Neural progenitor cell (in vitro differentiated cells): ENCODE data around the gene PJVK. TPM values are rescaled to one million over a fixed set of nuclear protein-coding genes. Genes with fewer than 3 reads are reported as not detected.

Source experiments
- DNase-seq: peaks from one replicate; pipeline ENCODE4 v3.0.0-alpha.2; 2016; ENCODE audit warnings: low spot score
- H2AFZ ChIP-seq: fragments of 200-600 bp; sonication (generic); replicated peaks from 2 replicates; pipeline ENCODE4 v1.6.1; 2016; ENCODE audit warnings: antibody characterized with exemption
- H3F3A ChIP-seq: fragments of 200-600 bp; sonication (generic); 2 replicates; pipeline ENCODE4 v1.6.1; 2016; ENCODE audit warnings: antibody characterized with exemption, low read depth
- H3K27ac ChIP-seq: fragments of 200-600 bp; sonication (generic); 2 replicates; pipeline ENCODE4 v1.5.1; 2016; ENCODE audit warnings: mild to moderate bottlenecking
- H3K27me3 ChIP-seq: fragments of 200-600 bp; sonication (generic); 2 replicates; pipeline ENCODE4 v1.6.1; 2016; ENCODE audit warnings: mild to moderate bottlenecking, moderate library complexity
- H3K36me3 ChIP-seq: fragments of 200-600 bp; sonication (generic); 2 replicates; pipeline ENCODE4 v1.5.1; 2016
- H3K4me1 ChIP-seq: fragments of 200-600 bp; sonication (generic); 2 replicates; pipeline ENCODE4 v1.6.1; 2016; ENCODE audit warnings: mixed run types
- H3K4me2 ChIP-seq: fragments of 200-600 bp; sonication (generic); 2 replicates; pipeline ENCODE4 v1.6.1; 2016
- H3K4me3 ChIP-seq: fragments of 200-600 bp; sonication (generic); 2 replicates; pipeline ENCODE4 v1.5.1; 2016
- H3K79me2 ChIP-seq: fragments of 200-600 bp; sonication (generic); 2 replicates; pipeline ENCODE4 v1.6.1; 2016; ENCODE audit warnings: low read depth
- H3K9ac ChIP-seq: fragments of 200-600 bp; sonication (generic); 2 replicates; pipeline ENCODE4 v1.6.1; 2016
- H3K9me3 ChIP-seq: fragments of 200-600 bp; sonication (generic); 2 replicates; pipeline ENCODE4 v1.5.1; 2016; ENCODE audit warnings: low read depth
- H4K20me1 ChIP-seq: fragments of 200-600 bp; sonication (generic); 2 replicates; pipeline ENCODE4 v1.6.1; 2016; ENCODE audit warnings: low read depth
- H3K27ac Mint-ChIP-seq: 3 replicates; pipeline ENCODE4 v1.8.0; 2021; ENCODE audit warnings: mixed read lengths
- H3K27me3 Mint-ChIP-seq: 2 replicates; pipeline ENCODE4 v1.8.0; 2022; ENCODE audit warnings: low read depth, mild to moderate bottlenecking, inconsistent platforms, moderate library complexity, mixed read lengths; ENCODE audit not compliant: insufficient read depth
- H3K36me3 Mint-ChIP-seq: 3 replicates; pipeline ENCODE4 v1.8.0; 2021; ENCODE audit warnings: mixed read lengths
- H3K4me1 Mint-ChIP-seq: 3 replicates; pipeline ENCODE4 v1.8.0; 2021; ENCODE audit warnings: mixed read lengths
- H3K4me3 Mint-ChIP-seq: 3 replicates; pipeline ENCODE4 v1.8.0; 2021; ENCODE audit warnings: mild to moderate bottlenecking, moderate library complexity, mixed read lengths
- H3K9me3 Mint-ChIP-seq: 3 replicates; pipeline ENCODE4 v1.8.0; 2020; ENCODE audit warnings: mixed read lengths
- CTCF ChIP-seq: fragments of 200-600 bp; sonication (generic); IDR thresholded peaks from 2 replicates; pipeline ENCODE4 v1.5.1; 2017; ENCODE audit warnings: antibody characterized with exemption, mild to moderate bottlenecking
- EZH2 ChIP-seq: fragments of 200-600 bp; sonication (generic); IDR thresholded peaks from 2 replicates; pipeline ENCODE4 v1.6.1; 2017; ENCODE audit warnings: antibody characterized with exemption, mild to moderate bottlenecking, moderate library complexity
- EZH2phosphoT487 ChIP-seq: fragments of 200-600 bp; sonication (generic); IDR thresholded peaks from 2 replicates; pipeline ENCODE4 v1.6.1; 2017; ENCODE audit warnings: antibody characterized with exemption
- total RNA-seq: library from RNA; depleted of rRNA; stranded (reverse); fragments of >200 nt; gene quantifications from 2 replicates; pipeline ENCODE4 v1.2.3, GENCODE V29; 2015; ENCODE audit warnings: low replicate concordance

PJVK gene, protein sequence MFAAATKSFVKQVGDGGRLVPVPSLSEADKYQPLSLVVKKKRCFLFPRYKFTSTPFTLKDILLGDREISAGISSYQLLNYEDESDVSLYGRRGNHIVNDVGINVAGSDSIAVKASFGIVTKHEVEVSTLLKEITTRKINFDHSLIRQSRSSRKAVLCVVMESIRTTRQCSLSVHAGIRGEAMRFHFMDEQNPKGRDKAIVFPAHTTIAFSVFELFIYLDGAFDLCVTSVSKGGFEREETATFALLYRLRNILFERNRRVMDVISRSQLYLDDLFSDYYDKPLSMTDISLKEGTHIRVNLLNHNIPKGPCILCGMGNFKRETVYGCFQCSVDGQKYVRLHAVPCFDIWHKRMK
- total RNA-seq = 3.0 and 4.4 TPM in 2 replicates

- H3K4me1 ChIP-seq = peaks cover 19% of the 10 kb centered on the region
Observed at GRCh38 chr2:178450774-178451525, at the start of gene PJVK, which contains the start of gene PRKRA. TSS of gene PJVK (plus strand) at chr2:178451378. CDS start at chr2:178453410, 2,032 bp downstream. TSS of gene PRKRA (minus strand) at chr2:178451175. CDS start at chr2:178451030, 145 bp downstream.

DNA sequence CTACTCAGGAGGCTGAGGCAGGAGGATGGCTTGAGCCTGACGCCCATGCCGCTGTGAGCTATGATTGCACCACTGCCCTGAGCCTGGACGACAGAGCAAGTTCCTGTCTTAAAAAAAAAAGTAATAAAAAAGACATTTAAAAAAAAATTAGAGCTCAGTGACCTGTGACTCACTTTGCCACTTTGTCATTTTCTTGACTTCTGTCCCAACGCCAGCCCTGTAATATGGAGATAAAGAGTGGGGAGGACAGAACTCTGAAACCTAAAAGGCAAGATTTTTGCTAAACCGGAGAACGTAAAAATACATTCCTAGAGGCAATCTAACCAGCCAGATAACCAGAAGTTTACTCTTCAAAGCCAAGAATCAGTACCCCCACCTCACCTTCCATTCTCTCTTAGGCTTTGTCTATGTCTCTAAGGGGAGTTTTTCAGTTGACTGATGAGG is 49.2 kb upstream of the PJVK start:
- no peak for DNase-seq
- no peak overlapping the region for H3K27ac Mint-ChIP-seq
- no peak overlapping the region for H3K9ac ChIP-seq
- H3K4me3 ChIP-seq = no peak overlapping the region
- no peaks in the 10 kb centered on the region for H3K4me1 ChIP-seq
- H3K79me2 ChIP-seq = no peaks in the 10 kb centered on the region
- H3K9me3 Mint-ChIP-seq = no peaks in the 10 kb centered on the region
- H3K27me3 Mint-ChIP-seq = no peaks in the 10 kb centered on the region
- no peak overlapping the region for H3K27ac ChIP-seq
- H3K9me3 ChIP-seq = no peaks in the 10 kb centered on the region
- H3K4me3 Mint-ChIP-seq = no peak overlapping the region
- H3K4me1 Mint-ChIP-seq = no peaks in the 10 kb centered on the region
- H3K27me3 ChIP-seq = no peaks in the 10 kb centered on the region
- no peaks in the 10 kb centered on the region for H4K20me1 ChIP-seq
- peaks cover 3% of the 10 kb centered on the region for H3F3A ChIP-seq
- no peak overlapping the region for H3K4me2 ChIP-seq
- no peaks in the 10 kb centered on the region for H3K36me3 ChIP-seq
- no peak overlapping the region for H2AFZ ChIP-seq
- H3K36me3 Mint-ChIP-seq = no peaks in the 10 kb centered on the region
- TF ChIP-seq EZH2phosphoT487 (no peak), EZH2 (no peak), CTCF (no peak)

More at GRCh38 chr2:178450774-178451525, at the start of gene PJVK, which contains the start of gene PRKRA:
- no peak for TF ChIP-seq EZH2
- TF ChIP-seq CTCF = no peak
- TF ChIP-seq EZH2phosphoT487 = no peak
- H3K27me3 Mint-ChIP-seq = no peaks in the 10 kb centered on the region
- peak within 1 kb of the TSS; percentile 100 for H3K27ac Mint-ChIP-seq
- H3K4me3 ChIP-seq = peak within 1 kb of the TSS; percentile 81
- peaks cover 27% of the 10 kb centered on the region for H4K20me1 ChIP-seq
- H3K36me3 ChIP-seq = peaks cover 15% of the 10 kb centered on the region
- no peaks in the 10 kb centered on the region for H3K9me3 Mint-ChIP-seq
- no peaks in the 10 kb centered on the region for H3K27me3 ChIP-seq
- H3K9ac ChIP-seq = peak within 1 kb of the TSS; percentile 83
- peak within 1 kb of the TSS; percentile 96 for H3K4me2 ChIP-seq
- H3K4me3 Mint-ChIP-seq = peak within 1 kb of the TSS; percentile 89
- peaks cover 27% of the 10 kb centered on the region for H3K4me1 Mint-ChIP-seq
- peaks cover 14% of the 10 kb centered on the region for H3K36me3 Mint-ChIP-seq
- H3K9me3 ChIP-seq = no peaks in the 10 kb centered on the region
- H3F3A ChIP-seq = peaks cover 32% of the 10 kb centered on the region
- H3K79me2 ChIP-seq = peaks cover 42% of the 10 kb centered on the region
- H3K27ac ChIP-seq = peak within 1 kb of the TSS; percentile 99
- DNase-seq = peak; percentile 98
- H2AFZ ChIP-seq = peak within 1 kb of the TSS; percentile 90

GRCh38 chr2:178403671-178404306 is 47.4 kb upstream of the PJVK start:
- H3F3A ChIP-seq = no peaks in the 10 kb centered on the region
- H3K4me2 ChIP-seq = no peak overlapping the region
- H3K27ac Mint-ChIP-seq = no peak overlapping the region
- no peaks in the 10 kb centered on the region for H3K4me1 Mint-ChIP-seq
- DNase-seq = no peak
- no peak overlapping the region for H3K4me3 Mint-ChIP-seq
- H3K9me3 Mint-ChIP-seq = no peaks in the 10 kb centered on the region
- H3K9me3 ChIP-seq = no peaks in the 10 kb centered on the region
- H3K36me3 ChIP-seq = no peaks in the 10 kb centered on the region
- no peaks in the 10 kb centered on the region for H4K20me1 ChIP-seq
- no peak for TF ChIP-seq EZH2phosphoT487
- no peak for TF ChIP-seq CTCF
- no peak for TF ChIP-seq EZH2
- no peaks in the 10 kb centered on the region for H3K27me3 ChIP-seq
- no peak overlapping the region for H2AFZ ChIP-seq
- H3K9ac ChIP-seq = no peak overlapping the region
- no peak overlapping the region for H3K4me3 ChIP-seq
- no peak overlapping the region for H3K27ac ChIP-seq
- no peaks in the 10 kb centered on the region for H3K79me2 ChIP-seq
- H3K27me3 Mint-ChIP-seq = no peaks in the 10 kb centered on the region
- H3K4me1 ChIP-seq = no peaks in the 10 kb centered on the region
- no peaks in the 10 kb centered on the region for H3K36me3 Mint-ChIP-seq
